ENCODE results near the gene USP32.
"Not testable (repeated sequence)": the region's sequence is repeated elsewhere in the genome, so short reads cannot be mapped to it uniquely, and the experiment has no call there.

Gene USP32

GRCh38 chr17:60401819-60402218 is 9.9 kb upstream of the USP32 start:
- DNase-seq = no peak

GRCh38 chr17:60398227-60398959 is 6.5 kb upstream of the USP32 start:
- no peak for DNase-seq

GRCh38 chr17:60396412-60396811 is 4.5 kb upstream of the USP32 start:
- no peak for DNase-seq

- no peak for DNase-seq
Measured at GRCh38 chr17:60395508-60396065, 3.7 kb upstream of the USP32 start.

- DNase-seq = no peak
Measured at GRCh38 chr17:60393840-60394723, 2.1 kb upstream of the USP32 start.

- DNase-seq = peak; percentile 12
Measured at GRCh38 chr17:60392845-60393702, 1.1 kb upstream of the USP32 start.

- DNase-seq = no peak
Measured at GRCh38 chr17:60391471-60392041, 377 bp downstream of the USP32 start.

GRCh38 chr17:60390925-60391470 is 935 bp downstream of the USP32 start:
- peak; percentile 36 for DNase-seq

- DNase-seq = no peak
Measured at GRCh38 chr17:60390186-60390585, 1.7 kb downstream of the USP32 start.

GRCh38 chr17:60388742-60389141 is 3.2 kb downstream of the USP32 start:
- DNase-seq = no peak

GRCh38 chr17:60387666-60388065 is 4.3 kb downstream of the USP32 start:
- DNase-seq = no peak

GRCh38 chr17:60386147-60387058 is 5.5 kb downstream of the USP32 start:
- DNase-seq = no peak

- not testable (repeated sequence) for DNase-seq
Measured at GRCh38 chr17:60384921-60385320, 7.0 kb downstream of the USP32 start.

- DNase-seq = no peak
Measured at GRCh38 chr17:60383379-60383778, 8.6 kb downstream of the USP32 start.

GRCh38 chr17:60381958-60382357 is 10.0 kb downstream of the USP32 start:
- no peak for DNase-seq

- not testable (repeated sequence) for DNase-seq
Measured at GRCh38 chr17:60379461-60379860, 12.5 kb downstream of the USP32 start.

- not testable (repeated sequence) for DNase-seq
Measured at GRCh38 chr17:60378187-60378586, 13.7 kb downstream of the USP32 start.

- DNase-seq = no peak
Measured at GRCh38 chr17:60372790-60373483, 19.0 kb downstream of the USP32 start.

- DNase-seq = no peak
Measured at GRCh38 chr17:60371818-60372510, 20.0 kb downstream of the USP32 start.

GRCh38 chr17:60371416-60371815 is 20.5 kb downstream of the USP32 start:
- no peak for DNase-seq

Measured in CD4-positive, alpha-beta T cell treated with Interleukin-17A for 4 hours (primary cell).